AG09309 (cell line): ENCODE results near the gene FLT3.

Experiments
- DNase-seq: peaks from one replicate; pipeline ENCODE4 v3.0.0-alpha.2; 2010; ENCODE audit warnings: low read depth
- H3K4me3 ChIP-seq: 2 replicates; pipeline ENCODE4 v1.5.1; 2011; ENCODE audit warnings: mild to moderate bottlenecking, low read depth, low read length, moderate library complexity; ENCODE audit not compliant: control insufficient read depth
- TF ChIP-seq, protein P1 (sequence below): IDR thresholded peaks from 2 replicates; pipeline ENCODE4 v1.5.1; 2011; ENCODE audit warnings: mild to moderate bottlenecking, low read depth, low read length, inconsistent platforms; ENCODE audit not compliant: insufficient read depth, control insufficient read depth; ENCODE audit errors: missing control alignments

FLT3 gene

DNA sequence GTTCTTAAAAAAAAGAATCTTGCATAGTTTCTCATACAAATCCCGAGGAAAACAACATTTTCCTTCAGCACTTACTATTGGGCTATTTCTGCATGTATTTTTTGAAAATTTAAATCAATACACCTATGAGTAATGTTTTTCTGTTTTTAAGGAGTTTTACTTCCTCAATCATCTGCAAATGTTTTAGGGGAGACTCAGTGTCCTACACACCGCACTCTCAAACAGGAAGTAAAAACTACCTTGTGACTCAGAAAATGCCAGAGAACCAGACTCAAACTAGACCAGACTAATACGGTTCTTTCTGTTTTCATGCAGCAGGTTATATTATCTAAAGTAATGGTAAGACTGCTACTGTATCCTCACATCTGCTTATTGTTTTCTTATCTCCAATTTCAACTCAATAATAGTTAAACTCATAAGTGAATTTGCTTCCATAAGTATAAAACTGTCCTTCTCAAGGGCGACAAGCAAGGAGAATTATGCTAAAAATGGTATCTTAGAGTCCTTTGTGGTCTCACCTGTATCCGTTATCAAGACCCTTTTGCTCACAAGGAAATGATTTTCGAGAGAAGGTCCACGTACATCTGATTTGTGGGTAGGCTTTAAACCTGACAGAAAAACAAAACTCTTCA is 52.5 kb downstream of the FLT3 start:
- TF ChIP-seq, protein P1, sequence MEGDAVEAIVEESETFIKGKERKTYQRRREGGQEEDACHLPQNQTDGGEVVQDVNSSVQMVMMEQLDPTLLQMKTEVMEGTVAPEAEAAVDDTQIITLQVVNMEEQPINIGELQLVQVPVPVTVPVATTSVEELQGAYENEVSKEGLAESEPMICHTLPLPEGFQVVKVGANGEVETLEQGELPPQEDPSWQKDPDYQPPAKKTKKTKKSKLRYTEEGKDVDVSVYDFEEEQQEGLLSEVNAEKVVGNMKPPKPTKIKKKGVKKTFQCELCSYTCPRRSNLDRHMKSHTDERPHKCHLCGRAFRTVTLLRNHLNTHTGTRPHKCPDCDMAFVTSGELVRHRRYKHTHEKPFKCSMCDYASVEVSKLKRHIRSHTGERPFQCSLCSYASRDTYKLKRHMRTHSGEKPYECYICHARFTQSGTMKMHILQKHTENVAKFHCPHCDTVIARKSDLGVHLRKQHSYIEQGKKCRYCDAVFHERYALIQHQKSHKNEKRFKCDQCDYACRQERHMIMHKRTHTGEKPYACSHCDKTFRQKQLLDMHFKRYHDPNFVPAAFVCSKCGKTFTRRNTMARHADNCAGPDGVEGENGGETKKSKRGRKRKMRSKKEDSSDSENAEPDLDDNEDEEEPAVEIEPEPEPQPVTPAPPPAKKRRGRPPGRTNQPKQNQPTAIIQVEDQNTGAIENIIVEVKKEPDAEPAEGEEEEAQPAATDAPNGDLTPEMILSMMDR: no peak
- no peak overlapping the region for H3K4me3 ChIP-seq
- no peak for DNase-seq

DNA sequence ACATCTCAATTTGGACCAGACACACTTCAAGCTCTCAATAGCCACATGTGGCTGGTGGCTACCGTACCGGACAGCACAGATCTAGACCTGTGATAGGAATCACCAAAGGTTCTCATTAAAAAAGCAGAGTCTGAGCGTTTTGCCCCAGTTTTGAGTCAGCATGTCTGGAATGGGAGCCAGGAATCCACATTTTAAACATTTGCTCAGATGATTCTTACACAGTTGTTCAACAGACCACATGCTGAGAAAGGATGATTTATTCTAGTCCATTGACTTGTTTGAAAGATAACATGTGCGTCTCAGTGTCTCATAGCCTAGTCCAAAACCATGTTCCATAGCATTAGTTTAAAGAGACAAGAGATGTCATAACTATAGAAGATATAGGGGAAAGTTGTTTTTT is 53.4 kb downstream of the FLT3 start:
- peak; percentile 43 for DNase-seq
- TF ChIP-seq, protein P1: no peak
- no peak overlapping the region for H3K4me3 ChIP-seq

DNA sequence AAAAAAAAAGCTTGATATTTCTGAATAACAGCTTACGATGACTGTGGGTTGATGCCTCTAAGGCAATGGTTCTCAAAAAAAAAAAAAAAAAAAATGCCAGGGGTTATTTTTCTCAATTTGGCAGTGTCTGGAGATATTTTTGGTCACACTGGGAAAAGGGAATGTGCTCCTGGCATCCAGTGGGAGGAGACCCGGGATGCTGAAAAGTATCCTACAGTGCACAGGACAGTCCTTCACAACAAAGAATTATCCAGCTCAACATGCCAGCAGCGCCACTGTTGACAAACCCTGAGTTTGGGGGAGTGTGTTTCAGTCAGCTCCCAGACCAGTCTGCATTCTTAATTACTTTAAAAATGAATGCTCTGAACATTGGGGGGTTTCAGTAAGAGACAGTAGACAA is 54.5 kb downstream of the FLT3 start:
- no peak for DNase-seq
- TF ChIP-seq, protein P1: no peak
- no peak overlapping the region for H3K4me3 ChIP-seq

DNA sequence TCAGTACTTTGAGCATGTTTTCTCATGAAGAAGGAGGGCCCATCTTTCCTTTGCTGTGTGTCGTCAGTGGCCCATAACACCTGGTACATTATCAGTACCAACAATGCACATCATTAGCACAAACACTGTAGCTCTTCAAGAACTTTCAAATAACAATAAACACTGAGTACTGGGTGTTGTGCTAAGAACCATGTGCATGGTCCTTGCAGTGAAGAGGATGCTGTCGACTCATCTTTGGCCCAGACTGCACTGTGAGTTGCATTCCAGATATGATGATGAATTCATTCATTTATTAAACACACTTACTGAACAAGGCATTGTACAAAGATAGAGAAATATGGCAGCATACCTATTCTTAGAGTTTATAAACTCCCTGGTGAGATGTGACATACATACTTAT is 55.8 kb downstream of the FLT3 start:
- TF ChIP-seq, protein P1: no peak
- DNase-seq: no peak
- no peak overlapping the region for H3K4me3 ChIP-seq

DNA sequence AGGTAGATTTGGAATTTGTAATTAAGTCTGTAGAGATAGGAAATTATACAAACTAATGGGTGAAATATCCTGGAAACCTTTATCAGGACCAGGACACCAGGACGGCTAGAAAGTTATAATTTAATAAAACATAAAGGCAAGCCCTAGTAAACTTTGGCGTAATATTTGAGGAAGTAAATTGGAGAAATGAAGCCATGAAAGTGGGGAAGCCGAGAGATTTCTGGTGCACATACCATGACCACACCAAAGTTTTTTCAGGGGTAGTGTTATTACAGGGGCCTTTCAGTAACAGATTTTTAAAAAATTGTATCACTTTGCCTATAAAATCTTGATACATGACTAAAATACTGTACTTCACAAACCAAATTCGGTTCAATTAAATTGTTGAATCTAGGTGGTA is 57.2 kb downstream of the FLT3 start:
- no peak for DNase-seq
- no peak overlapping the region for H3K4me3 ChIP-seq
- TF ChIP-seq, protein P1: no peak

DNA sequence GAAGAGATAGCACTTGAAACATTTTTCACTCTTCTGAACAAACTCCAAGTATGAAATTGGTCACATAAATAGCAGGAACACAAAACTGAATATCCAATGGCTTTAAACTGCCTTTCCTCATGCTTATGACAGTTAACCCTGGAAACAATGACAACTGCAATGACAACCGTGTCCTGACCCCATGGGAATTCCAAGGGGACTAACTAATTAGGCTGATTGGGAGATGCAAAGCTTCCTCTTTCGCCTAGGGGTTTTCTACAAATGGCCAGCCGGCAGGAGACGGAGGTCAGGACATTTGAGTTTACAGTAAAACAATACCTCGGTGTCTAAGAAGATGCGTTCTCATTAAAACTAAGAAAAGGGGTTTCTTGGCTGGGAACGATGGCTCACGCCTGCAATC is 58.9 kb downstream of the FLT3 start:
- TF ChIP-seq, protein P1: no peak
- H3K4me3 ChIP-seq: no peak overlapping the region
- DNase-seq: no peak
